NCI-H774 (cell line): Measurements from ENCODE around the gene LRMDA.

ENCODE experiments used
- DNase-seq: peaks from one replicate; lab custom pipeline; 2025; lab: John Stamatoyannopoulos, UW

Gene LRMDA

GRCh38 chr10:75716506-75716905, 285.1 kb downstream of the LRMDA start:
- DNase-seq, result no peak

GRCh38 chr10:75717126-75717916, 285.9 kb downstream of the LRMDA start:
- DNase-seq, result no peak

- no peak for DNase-seq
Measured at GRCh38 chr10:75718991-75719390, 287.6 kb downstream of the LRMDA start.

GRCh38 chr10:75720157-75720556, 288.7 kb downstream of the LRMDA start:
- no peak for DNase-seq

- no peak for DNase-seq
Measured at GRCh38 chr10:75722020-75722419, 290.6 kb downstream of the LRMDA start.

- DNase-seq, result no peak
Measured at GRCh38 chr10:75722609-75723008, 291.2 kb downstream of the LRMDA start.

GRCh38 chr10:75723319-75723980, 292.0 kb downstream of the LRMDA start:
- no peak for DNase-seq

- DNase-seq, result no peak
Measured at GRCh38 chr10:75724047-75724446, 292.6 kb downstream of the LRMDA start.

- DNase-seq, result no peak
Measured at GRCh38 chr10:75726522-75727483, 295.4 kb downstream of the LRMDA start.

GRCh38 chr10:75730847-75731246, 299.4 kb downstream of the LRMDA start:
- no peak for DNase-seq

- DNase-seq, result no peak
Measured at GRCh38 chr10:75733135-75733890, 301.9 kb downstream of the LRMDA start.

GRCh38 chr10:75736151-75736640, 304.8 kb downstream of the LRMDA start:
- DNase-seq, result no peak

GRCh38 chr10:75736889-75737579, 305.6 kb downstream of the LRMDA start:
- no peak for DNase-seq

- DNase-seq, result no peak
Measured at GRCh38 chr10:75737580-75737949, 306.1 kb downstream of the LRMDA start.

GRCh38 chr10:75738924-75739323, 307.5 kb downstream of the LRMDA start:
- DNase-seq, result no peak

- peak; percentile 30 for DNase-seq
Measured at GRCh38 chr10:75739414-75740143, 308.2 kb downstream of the LRMDA start.

- no peak for DNase-seq
Measured at GRCh38 chr10:75740541-75740940, 309.1 kb downstream of the LRMDA start.

- DNase-seq, result no peak
Measured at GRCh38 chr10:75742355-75742754, 310.9 kb downstream of the LRMDA start.

GRCh38 chr10:75743291-75743778, 311.9 kb downstream of the LRMDA start:
- no peak for DNase-seq

- DNase-seq, result no peak
Measured at GRCh38 chr10:75744261-75744660, 312.8 kb downstream of the LRMDA start.
